Stimulated activated CD8-positive, alpha-beta memory T cell treated with anti-CD3 and anti-CD28 coated beads, Interleukin-15, amount 100 ng/mL, for 24 hours (primary cell): Measurements from ENCODE around the gene ECT2.
"Not testable (repeated sequence)": the region's sequence is repeated elsewhere in the genome, so short reads cannot be mapped to it uniquely, and the experiment has no call there.

Experiments
- DNase-seq: peaks from one replicate; pipeline ENCODE4 v3.0.0-alpha.2; 2020; ENCODE audit warnings: low read depth

The ECT2 gene, protein sequence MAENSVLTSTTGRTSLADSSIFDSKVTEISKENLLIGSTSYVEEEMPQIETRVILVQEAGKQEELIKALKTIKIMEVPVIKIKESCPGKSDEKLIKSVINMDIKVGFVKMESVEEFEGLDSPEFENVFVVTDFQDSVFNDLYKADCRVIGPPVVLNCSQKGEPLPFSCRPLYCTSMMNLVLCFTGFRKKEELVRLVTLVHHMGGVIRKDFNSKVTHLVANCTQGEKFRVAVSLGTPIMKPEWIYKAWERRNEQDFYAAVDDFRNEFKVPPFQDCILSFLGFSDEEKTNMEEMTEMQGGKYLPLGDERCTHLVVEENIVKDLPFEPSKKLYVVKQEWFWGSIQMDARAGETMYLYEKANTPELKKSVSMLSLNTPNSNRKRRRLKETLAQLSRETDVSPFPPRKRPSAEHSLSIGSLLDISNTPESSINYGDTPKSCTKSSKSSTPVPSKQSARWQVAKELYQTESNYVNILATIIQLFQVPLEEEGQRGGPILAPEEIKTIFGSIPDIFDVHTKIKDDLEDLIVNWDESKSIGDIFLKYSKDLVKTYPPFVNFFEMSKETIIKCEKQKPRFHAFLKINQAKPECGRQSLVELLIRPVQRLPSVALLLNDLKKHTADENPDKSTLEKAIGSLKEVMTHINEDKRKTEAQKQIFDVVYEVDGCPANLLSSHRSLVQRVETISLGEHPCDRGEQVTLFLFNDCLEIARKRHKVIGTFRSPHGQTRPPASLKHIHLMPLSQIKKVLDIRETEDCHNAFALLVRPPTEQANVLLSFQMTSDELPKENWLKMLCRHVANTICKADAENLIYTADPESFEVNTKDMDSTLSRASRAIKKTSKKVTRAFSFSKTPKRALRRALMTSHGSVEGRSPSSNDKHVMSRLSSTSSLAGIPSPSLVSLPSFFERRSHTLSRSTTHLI

GRCh38 chr3:172750368-172751174, at the start of gene ECT2:
Gene ECT2 (plus strand): TSS chr3:172750726. CDS start chr3:172754531, 3,805 bp downstream.
- DNase-seq, result peak; percentile 77

- DNase-seq, result no peak
Observed at GRCh38 chr3:172700936-172701455, 49.5 kb upstream of the ECT2 start.

- no peak for DNase-seq
Observed at GRCh38 chr3:172701751-172702150, 48.8 kb upstream of the ECT2 start.

DNA sequence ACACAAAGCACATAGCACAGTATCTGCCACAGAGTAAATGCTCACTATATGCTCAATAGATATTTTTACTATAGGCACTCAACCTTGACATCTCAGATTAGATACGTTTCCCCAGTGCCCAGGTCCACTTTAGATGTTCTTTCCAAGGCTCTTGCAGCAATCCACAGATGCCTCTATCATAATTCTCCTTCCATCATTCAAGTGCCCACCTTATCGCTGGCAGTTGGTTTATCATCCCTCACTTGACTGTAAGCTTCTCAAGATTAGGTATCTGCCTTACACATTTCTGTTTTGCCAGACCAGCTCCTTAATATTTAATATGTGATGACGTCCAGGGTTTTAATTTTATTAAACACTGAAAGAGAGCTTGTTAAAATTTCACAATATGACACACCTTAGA, 48.3 kb upstream of the ECT2 start:
- no peak for DNase-seq

- DNase-seq, result not testable (repeated sequence)
Observed at GRCh38 chr3:172702731-172703130, 47.8 kb upstream of the ECT2 start.

GRCh38 chr3:172704001-172704400, 46.5 kb upstream of the ECT2 start:
- no peak for DNase-seq

DNA sequence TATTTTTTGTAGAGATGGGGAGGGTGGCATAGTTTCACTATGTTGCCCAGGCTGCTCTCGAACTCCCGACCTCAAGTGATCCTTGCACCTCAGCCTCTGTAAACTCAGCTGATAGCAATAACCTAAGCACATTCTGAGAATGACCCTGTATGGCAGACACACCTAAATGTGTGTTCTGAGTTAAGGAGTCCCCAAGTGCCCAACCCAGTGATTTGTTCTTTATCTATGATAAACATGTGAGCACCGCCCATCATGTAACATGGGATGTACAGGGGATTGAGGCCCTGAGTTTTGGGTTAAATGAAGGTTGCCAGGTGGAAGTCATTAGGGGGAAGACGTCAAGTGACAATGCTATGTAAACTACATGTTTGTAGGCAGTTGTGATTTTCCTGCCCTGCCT, 45.4 kb upstream of the ECT2 start:
- no peak for DNase-seq

DNA sequence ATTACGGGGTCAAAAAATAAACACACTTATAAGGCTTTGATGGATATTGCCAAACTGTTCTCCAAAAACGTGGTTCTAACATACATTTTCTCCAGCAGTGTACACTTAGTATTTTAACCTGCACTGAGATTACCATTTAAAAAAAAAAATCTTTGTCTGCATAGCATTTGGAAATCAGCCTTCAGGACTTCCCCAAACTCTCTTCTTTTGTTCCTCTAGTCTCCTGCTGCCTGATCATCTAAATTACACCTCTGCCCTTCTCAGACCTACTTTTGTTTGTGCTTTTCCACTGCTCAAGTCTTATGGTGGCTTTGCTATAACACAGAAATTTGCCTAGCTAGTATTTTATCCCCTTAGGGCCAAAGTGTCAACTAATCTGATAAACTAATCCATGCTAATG, 43.5 kb upstream of the ECT2 start:
- no peak for DNase-seq

- DNase-seq, result no peak
Observed at GRCh38 chr3:172707967-172708366, 42.6 kb upstream of the ECT2 start.

GRCh38 chr3:172708921-172709773, 41.4 kb upstream of the ECT2 start:
- no peak for DNase-seq

- no peak for DNase-seq
Observed at GRCh38 chr3:172709774-172710663, 40.5 kb upstream of the ECT2 start.

DNA sequence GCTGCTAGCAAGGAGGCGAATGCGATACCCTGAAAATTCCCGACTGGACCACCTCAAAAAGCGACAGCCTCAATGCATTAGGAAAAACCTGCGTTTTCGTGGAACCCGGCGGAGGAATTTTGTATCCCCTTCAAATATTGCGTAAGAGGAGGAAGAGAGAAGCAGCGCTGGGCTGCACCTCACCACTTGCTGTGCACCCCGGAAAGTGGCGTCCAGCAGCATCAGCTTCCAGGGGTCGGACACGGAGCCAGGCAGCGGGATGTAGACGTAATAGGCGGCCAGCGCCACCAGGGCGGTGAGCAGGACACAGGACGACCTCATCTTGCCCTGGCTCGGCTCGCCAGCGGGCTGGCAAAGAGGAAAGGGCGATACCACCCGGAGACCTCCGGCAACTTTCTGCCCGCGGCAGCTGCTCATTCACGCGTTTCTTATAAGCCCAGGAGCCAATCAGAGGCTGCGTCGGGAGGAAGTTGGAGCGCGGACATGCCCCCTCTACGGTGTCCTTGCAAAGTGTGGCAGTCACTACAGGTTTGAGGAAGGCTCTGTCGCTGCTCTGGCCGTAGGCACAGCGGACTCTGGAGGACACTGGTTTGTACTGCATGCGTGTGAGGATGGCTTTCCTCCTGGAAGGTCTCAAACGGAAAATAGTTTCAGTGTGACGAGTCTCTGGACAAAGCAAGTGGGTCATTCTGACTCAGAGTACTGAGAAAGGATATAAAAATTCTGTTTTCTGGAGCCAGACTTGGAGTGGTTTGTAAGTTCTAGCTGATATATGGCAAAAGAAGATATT, 39.7 kb upstream of the ECT2 start, which contains the start of gene NCEH1:
Gene NCEH1 (minus strand): TSS at position 404 of the 790 bp plus-strand sequence. CDS start 83 bp downstream, at position 321.
- peak; percentile 27 for DNase-seq

DNA sequence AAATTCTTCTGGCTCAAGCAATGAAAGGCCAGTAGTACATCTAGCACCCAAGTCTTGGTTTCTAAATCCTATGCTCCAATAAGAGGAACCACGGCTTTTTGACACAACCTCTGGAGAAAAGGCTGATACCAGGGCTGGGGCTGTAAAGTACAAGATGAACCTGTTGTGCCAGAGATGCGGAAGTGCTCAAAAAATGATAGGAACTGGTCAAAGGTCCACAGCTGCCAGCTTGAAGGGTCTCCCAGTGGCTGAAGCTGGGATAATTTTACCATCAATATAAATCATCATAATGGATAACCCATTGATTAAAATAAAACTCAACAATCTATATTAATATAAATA, 39.1 kb upstream of the ECT2 start:
- no peak for DNase-seq

- DNase-seq, result no peak
Observed at GRCh38 chr3:172713316-172713715, 37.2 kb upstream of the ECT2 start.

DNA sequence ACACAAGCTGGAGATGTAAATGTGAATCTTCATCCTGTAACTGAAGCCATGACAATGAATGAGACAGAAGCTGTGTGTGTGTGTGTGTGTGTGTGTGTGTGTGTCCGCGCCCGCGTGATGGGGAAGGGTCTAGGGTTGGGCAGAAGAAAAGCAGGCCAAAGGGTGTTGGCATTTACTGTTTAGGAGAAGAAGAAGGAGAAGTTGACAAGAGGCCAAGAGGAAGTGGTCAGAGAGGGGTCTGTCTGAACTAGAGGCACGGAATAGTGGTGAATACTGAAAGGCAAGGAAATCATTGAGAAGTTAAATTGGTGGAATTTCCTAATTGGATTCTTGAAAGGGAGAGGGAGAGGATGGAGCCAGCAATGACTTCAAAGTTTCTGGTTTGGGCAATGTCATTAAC, 34.0 kb upstream of the ECT2 start:
- DNase-seq, result no peak

- no peak for DNase-seq
Observed at GRCh38 chr3:172717493-172718088, 32.9 kb upstream of the ECT2 start.

DNA sequence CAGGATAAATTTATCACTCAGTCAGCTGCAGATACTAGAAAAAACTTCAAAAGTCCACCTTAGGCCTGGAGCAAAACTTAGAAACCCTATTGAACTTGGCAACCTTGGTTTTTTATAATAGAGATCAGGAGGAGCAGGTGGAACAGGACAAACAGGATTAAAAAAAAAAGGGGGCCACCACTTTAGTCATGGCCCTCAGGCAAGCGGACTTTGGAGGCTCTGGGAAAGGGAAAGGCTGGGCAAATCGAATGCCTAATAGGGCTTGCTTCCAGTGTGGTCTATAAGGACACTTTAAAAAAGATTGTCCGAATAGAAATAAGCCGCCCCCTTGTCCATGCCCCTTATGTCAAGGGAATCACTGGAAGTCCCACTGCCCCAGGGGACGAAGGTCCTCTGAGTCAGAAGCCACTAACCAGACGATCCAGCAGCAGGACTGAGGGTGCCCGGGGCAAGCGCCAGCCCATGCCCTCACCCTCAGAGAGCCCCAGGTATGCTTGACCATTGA, 27.9 kb upstream of the ECT2 start:
- DNase-seq, result not testable (repeated sequence)

GRCh38 chr3:172726380-172726779, 24.1 kb upstream of the ECT2 start:
- DNase-seq, result no peak
